ENCODE measurements around the gene BMPR1B.
"Not testable (repeated sequence)": the region's sequence is repeated elsewhere in the genome, so short reads cannot be mapped to it uniquely, and the experiment has no call there.

Gene BMPR1B

GRCh38 chr4:95142932-95143331 lies 385.2 kb downstream of the BMPR1B start:
- DNase-seq (ENCODE audit: low read depth) = no peak

GRCh38 chr4:95151255-95151654 lies 393.5 kb downstream of the BMPR1B start:
- no peak for DNase-seq (ENCODE audit: low read depth)

GRCh38 chr4:95153182-95153581 lies 395.4 kb downstream of the BMPR1B start:
- no peak for DNase-seq (ENCODE audit: low read depth)

- DNase-seq (ENCODE audit: low read depth) = no peak
Measured at GRCh38 chr4:95155759-95156451, 398.1 kb downstream of the BMPR1B start.

GRCh38 chr4:95156452-95156765 lies 398.7 kb downstream of the BMPR1B start:
- DNase-seq (ENCODE audit: low read depth) = no peak

GRCh38 chr4:95157596-95157995 lies 399.8 kb downstream of the BMPR1B start:
- DNase-seq (ENCODE audit: low read depth) = no peak

- DNase-seq (ENCODE audit: low read depth) = no peak
Measured at GRCh38 chr4:95158045-95158444, 400.3 kb downstream of the BMPR1B start.

- DNase-seq (ENCODE audit: low read depth) = no peak
Measured at GRCh38 chr4:95158626-95159025, 400.9 kb downstream of the BMPR1B start.

- DNase-seq (ENCODE audit: low read depth) = no peak
Measured at GRCh38 chr4:95159384-95159783, 401.6 kb downstream of the BMPR1B start.

- DNase-seq (ENCODE audit: low read depth) = no peak
Measured at GRCh38 chr4:95161781-95162469, 404.2 kb downstream of the BMPR1B start.

- no peak for DNase-seq (ENCODE audit: low read depth)
Measured at GRCh38 chr4:95162867-95163266, 405.1 kb downstream of the BMPR1B start.

GRCh38 chr4:95165926-95166524 lies 408.3 kb downstream of the BMPR1B start:
- no peak for DNase-seq (ENCODE audit: low read depth)

- DNase-seq (ENCODE audit: low read depth) = no peak
Measured at GRCh38 chr4:95167805-95168204, 410.1 kb downstream of the BMPR1B start.

- no peak for DNase-seq (ENCODE audit: low read depth)
Measured at GRCh38 chr4:95170176-95170575, 412.4 kb downstream of the BMPR1B start.

GRCh38 chr4:95171377-95171776 lies 413.6 kb downstream of the BMPR1B start:
- DNase-seq (ENCODE audit: low read depth) = not testable (repeated sequence)

- DNase-seq (ENCODE audit: low read depth) = no peak
Measured at GRCh38 chr4:95178938-95179337, 421.2 kb downstream of the BMPR1B start.

GRCh38 chr4:95180531-95181242 lies 422.9 kb downstream of the BMPR1B start:
- DNase-seq (ENCODE audit: low read depth) = no peak

GRCh38 chr4:95181243-95181995 lies 423.7 kb downstream of the BMPR1B start:
- no peak for DNase-seq (ENCODE audit: low read depth)

- DNase-seq (ENCODE audit: low read depth) = no peak
Measured at GRCh38 chr4:95181996-95182306, 424.2 kb downstream of the BMPR1B start.

GRCh38 chr4:95183656-95184408 lies 426.1 kb downstream of the BMPR1B start:
- no peak for DNase-seq (ENCODE audit: low read depth)

GRCh38 chr4:95186666-95187065 lies 428.9 kb downstream of the BMPR1B start:
- no peak for DNase-seq (ENCODE audit: low read depth)
